GM18499 (cell line): ENCODE data around the gene ENPP4.
"Not testable (repeated sequence)": the region's sequence is repeated elsewhere in the genome, so short reads cannot be mapped to it uniquely, and the experiment has no call there.

ENCODE experiments used
- ATAC-seq: cut with Tn5 transposase; IDR thresholded peaks from one replicate; pipeline ENCODE4 v1.9.1; 2021; ENCODE audit warnings: moderate number of reproducible peaks; ENCODE audit not compliant: insufficient read depth, unreplicated experiment

Gene ENPP4, protein sequence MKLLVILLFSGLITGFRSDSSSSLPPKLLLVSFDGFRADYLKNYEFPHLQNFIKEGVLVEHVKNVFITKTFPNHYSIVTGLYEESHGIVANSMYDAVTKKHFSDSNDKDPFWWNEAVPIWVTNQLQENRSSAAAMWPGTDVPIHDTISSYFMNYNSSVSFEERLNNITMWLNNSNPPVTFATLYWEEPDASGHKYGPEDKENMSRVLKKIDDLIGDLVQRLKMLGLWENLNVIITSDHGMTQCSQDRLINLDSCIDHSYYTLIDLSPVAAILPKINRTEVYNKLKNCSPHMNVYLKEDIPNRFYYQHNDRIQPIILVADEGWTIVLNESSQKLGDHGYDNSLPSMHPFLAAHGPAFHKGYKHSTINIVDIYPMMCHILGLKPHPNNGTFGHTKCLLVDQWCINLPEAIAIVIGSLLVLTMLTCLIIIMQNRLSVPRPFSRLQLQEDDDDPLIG

DNA sequence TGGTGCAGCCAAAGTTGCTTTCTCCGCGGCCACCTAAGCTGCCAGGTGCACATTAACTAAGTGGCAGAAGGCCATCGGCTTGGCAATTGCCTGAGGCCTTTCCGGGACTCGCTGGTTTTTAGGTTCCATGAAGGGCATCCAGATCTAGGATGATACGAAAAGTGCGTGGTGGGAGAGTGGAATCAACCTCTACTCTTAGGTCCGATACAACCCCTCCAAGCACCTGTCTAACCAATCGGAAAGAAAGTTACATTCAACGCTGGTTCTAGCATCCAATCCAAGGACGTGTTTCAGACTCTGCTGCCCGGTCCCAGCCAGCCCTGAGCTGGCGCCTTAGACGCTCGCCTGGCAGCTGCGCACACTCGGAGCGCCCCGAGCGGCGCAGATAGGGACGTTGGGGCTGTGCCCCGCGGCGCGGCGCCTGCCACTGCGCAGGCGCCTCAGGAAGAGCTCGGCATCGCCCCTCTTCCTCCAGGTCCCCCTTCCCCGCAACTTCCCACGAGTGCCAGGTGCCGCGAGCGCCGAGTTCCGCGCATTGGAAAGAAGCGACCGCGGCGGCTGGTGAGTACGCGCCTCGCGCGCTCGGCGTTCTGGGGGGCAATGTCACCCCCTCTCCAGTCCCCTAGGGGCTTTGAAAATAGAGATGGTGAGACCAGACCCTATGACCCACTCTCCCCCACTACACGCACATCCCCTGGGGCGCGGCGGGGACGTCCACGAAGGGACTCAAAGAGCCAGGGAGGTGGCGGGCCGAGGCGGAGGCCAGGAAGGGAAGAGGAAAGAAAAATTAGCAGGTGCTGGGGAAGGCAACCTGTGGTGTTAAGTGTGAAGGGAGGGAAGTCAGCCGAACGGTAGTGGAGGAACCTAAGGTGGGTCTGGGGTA, at the start of gene ENPP4:
TSS of gene ENPP4 (plus strand) at position 361 of the 883 bp plus-strand sequence. CDS start 9,595 bp downstream, outside the sequence.
- peak; percentile 92 for ATAC-seq

DNA sequence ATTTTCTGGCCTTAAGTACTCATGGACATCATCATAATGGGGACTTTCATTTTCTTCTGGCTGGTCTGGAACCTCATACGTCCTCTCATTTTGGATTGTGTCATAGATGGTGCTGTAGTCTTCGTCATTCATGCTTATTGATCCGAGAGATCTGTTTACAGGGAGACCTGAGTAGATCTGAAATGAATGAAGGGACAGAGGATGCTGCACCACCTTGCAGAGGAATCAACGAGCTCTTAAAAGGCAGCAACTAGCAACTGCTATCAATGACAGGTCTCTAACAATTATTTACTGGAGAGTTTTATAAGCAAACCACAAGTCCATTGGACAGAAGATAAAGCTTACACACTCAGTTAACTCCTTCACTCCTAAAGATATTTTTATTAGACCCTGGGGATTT, 49.7 kb upstream of the ENPP4 start:
- ATAC-seq, result no peak

DNA sequence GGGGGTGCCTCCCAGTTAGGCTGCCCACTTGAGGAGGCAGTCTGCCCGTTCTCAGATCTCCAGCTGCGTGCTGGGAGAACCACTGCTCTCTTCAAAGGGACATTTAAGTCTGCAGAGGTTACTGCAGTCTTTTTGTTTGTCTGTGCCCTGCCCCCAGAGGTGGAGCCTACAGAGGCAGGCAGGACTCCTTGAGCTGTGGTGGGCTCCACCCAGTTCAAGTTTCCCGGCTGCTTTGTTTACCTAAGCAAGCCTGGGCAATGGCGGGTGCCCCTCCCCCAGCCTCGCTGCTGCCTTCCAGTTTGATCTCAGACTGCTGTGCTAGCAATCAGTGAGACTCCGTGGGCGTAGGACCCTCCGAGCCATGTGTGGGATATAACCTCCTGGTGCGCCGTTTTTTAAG, 44.1 kb upstream of the ENPP4 start:
- not testable (repeated sequence) for ATAC-seq

DNA sequence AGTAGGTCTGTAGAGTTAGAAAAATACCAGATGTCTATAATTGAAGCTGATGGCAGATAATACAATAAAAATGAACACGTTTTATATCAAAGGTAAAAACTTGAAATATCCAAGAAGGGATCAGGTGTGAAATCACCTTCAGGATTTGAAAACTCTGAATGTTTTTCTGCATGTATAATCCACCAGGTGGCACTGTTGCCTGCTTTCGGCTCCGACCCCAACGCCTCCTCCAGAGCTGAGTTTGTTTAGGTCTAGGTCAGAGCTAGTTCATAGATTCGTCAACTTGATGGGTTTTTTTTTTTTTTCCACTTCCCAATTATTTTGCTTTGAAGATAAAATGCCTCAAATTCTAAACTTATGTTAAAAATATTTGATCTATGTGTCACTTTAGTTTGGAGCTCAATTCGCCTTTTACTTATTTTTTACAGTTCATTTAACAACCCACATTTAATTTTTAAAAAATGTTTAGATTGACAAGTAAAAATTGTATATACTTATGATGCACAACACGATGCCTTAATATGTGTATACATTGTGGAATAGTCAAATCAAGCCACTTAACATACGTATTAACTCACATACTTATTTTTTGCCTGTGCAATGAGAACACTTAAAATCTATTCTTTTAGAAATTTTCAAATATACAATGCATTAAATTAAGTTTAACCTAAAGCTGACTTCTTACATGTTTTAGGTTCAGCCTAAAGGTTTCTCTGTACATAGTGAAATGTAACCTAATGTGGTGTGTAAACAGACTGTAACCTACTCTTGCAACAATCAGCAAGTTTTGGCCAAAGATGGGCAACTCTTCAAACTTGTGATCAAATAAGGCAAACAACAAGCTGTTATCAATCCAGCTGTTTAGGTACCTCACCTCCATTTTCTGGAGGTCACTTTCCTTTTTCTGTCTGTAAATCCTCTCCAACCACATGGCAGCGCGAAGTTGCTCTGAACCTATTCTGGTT, 39.4 kb upstream of the ENPP4 start:
- ATAC-seq, result no peak

DNA sequence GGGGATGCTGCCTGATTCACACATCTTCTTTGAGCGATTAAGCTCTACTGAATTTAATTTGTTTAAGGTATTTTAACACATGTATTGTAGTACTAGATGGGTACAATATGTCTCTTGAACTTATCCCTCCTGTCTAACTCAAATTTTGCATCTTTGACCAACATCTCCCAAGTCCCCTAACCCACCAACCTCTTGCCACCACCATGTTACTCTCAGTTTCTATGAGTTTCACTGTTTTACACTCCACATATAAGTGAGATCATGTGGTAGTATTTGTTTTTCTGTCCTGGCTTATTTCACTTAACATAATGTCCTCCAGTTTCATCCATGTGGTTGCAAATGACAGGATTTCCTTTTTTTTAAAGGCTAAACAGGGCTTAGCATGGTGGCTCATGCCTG, 38.7 kb upstream of the ENPP4 start:
- no peak for ATAC-seq

DNA sequence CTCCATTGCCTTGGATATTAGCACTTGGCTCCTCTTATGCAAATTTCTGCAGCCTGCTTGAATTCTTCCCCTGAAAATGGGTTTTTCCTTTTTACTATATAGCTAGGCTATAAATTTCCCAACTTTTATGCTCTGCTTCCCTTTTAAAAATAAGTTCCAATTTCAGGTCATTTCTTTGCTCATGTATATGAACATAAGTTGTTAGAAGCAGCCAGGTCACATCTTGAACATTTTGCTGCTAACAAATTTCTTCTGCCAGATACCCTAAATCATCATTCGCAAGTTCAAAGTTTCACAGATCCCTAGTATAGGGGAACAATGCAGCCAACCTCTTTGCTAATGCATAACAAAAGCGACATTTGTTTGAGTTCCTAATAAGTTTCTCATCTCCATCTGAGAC, 34.5 kb upstream of the ENPP4 start:
- no peak for ATAC-seq

DNA sequence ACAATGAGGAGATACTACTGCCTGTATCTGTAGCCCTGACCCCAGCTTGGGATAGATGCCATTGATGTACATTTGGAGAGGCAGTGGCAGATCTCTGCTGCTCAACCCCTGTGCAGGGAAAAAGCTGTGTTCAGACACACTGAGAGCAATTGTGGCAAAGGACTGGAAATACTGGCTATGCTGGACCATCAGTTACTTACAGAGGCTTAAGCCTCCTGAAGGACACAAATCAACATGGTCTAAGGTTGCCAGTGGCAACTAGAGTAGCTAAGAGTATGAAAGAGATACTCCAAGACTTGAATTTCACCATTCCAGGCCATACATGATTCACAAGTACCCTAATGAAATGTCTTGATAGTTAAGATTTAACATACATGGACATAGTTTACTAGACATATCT, 32.4 kb upstream of the ENPP4 start:
- no peak for ATAC-seq

DNA sequence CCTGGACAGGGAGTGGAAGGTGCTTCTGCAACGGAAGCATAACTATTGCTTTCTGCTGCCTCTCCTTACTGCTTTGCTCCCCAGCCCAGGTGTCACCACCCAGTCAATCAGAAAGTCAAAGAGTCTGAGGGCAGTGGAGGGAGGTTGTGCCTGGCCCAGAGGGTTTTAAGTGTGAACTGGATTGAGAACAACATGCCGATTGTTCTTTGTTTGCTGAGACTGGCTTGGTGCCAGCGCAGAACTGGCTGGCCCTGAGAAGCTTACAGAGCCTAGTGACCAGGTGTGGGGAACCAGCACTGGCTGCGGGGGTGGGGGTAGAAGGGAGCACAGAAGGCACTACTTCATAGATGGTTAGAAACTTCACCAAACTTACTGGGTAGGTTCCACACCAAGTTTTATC, 31.1 kb upstream of the ENPP4 start:
- ATAC-seq, result no peak

DNA sequence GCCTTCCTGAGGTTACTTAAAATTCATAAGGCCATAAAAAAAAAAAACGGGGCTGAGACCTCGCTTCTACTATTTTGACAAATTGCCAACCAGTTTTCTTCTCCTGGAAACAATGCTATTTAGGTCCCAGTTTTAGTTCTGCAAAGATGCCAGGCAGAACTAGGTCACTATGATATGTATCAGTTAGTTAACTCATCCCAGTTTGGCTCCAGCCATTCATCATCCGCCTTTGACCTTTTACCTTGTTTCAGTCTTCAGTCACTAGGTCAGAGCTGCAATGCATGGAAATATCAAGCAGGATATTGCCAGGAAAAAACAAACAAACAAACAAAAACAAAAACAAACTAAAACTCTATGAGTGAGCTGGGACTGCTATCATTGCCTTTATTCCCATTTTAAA, 29.8 kb upstream of the ENPP4 start:
- ATAC-seq, result no peak

DNA sequence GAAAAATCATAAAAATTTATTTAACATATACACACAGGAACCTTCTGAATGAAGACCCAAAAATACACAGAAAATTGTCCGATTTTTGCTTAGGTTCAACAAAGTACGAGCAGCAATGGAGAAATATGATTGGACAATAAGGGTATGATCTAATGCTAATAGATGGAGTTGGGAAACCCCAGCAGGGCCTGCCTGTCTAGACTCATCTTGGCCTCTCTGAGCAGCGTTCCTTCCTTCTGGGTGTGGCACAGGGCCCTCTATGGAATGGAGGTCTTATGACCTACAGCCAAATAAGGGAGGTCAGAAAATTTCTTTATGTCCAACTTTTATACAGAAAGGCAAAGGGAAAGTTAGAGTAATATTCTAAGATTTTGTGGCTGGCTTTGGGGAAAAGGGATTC, 27.7 kb upstream of the ENPP4 start:
- ATAC-seq, result no peak

DNA sequence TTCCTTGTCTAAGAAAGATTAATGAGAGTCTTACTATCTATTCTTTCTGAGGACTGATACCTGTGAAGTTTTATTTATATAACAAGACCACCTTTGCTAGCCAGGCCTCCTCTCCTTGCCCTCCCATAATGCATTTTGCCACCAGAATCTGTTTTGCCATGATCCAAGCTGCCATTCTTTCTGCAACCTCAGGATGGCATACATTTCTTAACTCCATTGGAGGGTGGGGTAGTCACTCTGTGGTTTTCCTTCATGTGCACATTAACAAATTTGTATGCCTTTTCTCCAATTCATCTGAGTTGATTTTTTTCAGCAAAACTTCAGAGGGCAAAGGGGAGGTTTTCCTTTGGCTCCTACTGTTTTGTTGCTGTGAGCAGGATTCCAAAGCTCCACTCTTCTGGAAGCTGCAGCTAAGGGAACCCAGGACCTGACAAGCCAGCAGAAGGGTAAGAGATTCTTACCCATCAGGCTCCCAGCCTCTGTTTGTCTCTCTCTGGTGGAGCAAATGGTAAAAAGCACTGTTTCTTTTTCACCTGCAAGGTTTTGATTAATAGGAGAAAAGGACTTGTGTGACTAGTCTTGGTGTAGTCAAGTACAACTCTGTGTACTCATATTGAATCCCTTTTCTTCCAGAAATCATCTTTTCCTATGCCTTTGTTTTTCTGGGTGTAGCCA, 26.2 kb upstream of the ENPP4 start:
- no peak for ATAC-seq

DNA sequence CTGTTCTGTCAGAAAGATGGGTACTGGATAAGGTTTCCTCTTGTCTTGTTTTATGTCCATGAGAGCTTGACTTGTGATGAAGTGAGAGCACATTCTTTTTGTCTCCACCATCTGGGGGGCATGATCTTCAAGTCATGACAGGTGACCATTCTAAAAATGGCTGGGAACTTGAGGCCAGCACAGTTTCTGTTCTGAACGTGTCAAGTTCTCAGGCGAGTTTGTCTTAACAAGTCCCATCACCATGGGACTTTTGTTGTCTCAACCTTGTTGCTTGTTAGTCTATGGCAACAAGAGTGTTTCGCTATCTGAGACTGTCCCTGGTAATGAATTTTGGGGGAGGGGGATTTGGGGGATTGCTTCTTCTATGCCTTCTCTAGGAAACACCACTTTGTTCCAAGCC, 25.6 kb upstream of the ENPP4 start:
- no peak for ATAC-seq

DNA sequence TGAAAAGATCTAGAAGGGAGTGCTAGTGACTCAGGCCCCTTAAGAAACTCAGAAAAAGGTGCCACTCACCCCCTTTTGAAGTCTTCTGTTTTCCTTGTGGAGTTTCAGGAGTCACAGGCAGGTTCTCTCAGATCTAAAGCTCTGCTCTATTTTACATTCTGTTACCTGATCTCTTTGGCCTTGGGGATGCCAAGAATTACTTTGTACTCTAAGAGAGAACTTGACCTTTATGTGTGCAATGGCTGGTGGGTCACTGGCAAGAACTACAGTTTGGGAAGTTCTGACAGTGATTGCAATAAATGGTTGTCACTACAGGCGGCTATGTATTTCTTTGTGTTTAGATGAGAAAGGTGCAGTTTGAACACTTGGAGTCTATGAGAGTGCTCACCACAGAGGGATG, 24.2 kb upstream of the ENPP4 start:
- no peak for ATAC-seq

DNA sequence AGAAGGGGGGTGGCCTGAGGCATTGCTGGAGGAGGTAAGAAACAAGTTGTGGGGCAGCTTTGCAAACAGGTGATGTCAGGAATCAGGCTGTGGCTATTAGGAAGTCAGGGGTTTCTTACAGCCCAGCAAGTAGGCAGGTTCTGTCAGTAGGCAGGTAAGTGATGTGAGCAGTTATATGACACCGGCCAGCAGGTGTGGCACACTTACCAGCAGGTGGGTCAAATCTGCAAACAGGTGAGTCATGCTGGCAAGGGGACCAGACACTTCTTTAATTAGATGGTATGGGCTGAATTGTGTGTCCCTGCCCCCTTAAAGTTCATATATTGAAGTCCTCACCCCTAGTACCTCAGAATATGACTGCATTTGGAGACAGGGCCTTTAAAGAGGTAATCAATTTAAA, 16.4 kb upstream of the ENPP4 start:
- no peak for ATAC-seq

DNA sequence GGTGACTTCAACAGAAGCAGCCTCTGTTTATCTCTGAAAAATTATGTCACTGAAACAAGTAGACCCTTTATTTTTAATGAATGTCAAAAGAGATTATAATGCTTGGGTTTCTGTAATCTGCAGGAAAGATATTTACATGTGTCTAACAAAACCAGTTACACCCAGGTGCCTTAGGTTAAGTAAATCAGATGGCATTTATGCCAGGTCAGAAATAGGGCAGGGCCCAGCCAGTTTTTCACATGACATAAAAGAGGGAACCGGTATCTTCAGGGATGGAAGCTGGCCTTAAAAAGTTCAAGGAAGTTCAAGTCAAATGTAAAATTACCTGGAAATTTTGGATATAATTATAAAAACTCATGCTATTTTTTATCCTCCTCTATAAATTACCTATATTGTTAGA, 14.2 kb upstream of the ENPP4 start:
- ATAC-seq, result no peak

DNA sequence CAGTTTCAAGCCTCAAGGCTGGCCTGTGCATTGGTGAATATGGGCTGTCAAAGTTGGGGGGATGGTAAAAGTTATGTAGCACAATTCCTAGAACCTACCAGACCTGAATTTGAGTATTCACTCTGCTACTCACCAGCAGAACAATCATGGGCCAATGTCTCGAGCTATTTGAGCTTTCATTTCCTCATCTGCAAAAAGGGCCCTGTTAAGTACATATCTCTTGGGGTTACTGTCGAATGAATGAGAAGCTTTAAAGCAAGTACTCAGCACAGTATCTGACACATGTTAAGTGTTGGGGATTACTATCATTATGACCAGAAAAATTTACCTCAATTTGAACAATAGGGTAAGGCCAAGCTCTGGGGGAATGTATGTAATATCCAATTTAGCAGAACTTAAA, 13.5 kb upstream of the ENPP4 start:
- ATAC-seq, result no peak

DNA sequence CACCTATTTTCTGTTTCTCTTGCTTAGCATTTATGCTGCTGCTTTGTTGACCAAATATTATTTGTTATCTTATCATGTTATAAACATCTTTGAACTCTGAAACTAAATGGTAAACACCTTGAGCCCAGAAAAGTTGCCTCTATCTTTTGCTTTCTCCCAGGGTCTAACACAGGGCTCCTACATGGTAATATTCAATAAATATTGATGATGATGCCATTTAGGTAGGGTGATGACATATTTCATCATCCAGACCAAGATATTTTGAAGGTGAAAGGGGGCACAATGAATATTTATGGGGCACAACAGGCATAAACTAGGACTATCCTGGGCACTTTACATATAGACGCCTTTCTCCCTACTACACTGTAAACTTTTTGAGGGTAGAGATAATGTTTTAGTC, 11.6 kb upstream of the ENPP4 start:
- ATAC-seq, result no peak

DNA sequence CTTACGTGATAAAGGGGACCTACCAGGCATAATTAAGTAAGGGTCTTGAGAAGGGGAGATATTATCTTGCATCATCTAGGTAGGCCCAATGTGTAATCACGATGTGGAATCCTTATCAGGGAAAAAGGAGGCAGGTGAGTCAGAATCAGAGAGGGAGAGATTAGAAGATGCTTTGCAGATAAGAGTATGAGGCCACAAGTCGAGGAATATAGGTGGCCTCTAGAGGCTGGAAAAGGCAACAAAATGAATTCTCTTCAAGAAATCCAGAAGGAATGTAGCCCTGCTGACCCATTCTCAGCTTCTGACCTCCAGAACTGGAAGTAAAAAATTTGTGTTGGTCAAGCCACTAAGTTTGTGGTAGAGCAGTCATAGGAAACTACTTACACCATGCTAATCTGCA, 11.0 kb upstream of the ENPP4 start:
- no peak for ATAC-seq

DNA sequence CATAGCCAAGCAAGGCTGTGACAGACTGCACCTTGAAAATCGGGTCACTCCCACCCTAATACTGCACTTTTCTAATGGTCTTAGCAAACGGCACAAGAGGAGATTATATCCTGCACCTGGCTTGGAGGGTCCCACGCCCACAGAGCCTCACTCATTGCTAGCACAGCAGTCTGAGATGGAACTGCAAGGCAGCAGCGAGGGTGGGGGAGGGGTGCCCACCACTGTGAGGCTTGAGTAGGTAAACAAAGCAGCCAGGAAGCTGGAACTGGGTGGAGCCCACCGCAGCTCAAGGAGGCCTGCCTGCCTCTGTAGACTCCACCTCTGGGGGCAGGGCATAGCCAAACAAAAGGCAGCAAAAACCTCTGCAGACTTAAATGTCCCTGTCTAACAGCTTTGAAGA, 10.1 kb upstream of the ENPP4 start:
- not testable (repeated sequence) for ATAC-seq

DNA sequence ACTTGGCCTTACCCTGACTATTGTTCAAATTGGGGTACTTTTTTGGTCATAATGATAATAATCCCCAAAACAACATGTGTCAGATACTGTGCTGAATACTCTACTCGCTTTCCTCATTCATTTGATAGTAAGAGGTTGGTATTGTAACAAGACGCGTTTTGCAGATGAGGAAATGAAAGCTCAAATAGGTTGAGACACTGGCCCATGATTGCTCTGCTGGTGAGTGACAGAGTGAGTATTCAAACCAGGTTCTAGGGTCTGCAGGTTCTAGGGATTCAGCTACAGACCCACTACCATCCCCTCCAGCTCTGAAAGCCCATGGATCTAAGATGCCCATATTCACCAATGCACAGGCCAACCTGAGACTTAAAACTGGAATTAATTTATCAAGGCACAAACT, 1.3 kb upstream of the ENPP4 start:
- ATAC-seq, result no peak
